GM11168 (cell line): ENCODE measurements around the gene TIMM29.

Experiments
- in situ Hi-C: fragments of 300-500 bp; cut with MboI; formaldehyde crosslinking; loops from one replicate; pipeline ENCODE4 v1.12.0; 2022; ENCODE audit warnings: low sequenced_read_pairs; ENCODE audit not compliant: unreplicated experiment

The TIMM29 gene

DNA sequence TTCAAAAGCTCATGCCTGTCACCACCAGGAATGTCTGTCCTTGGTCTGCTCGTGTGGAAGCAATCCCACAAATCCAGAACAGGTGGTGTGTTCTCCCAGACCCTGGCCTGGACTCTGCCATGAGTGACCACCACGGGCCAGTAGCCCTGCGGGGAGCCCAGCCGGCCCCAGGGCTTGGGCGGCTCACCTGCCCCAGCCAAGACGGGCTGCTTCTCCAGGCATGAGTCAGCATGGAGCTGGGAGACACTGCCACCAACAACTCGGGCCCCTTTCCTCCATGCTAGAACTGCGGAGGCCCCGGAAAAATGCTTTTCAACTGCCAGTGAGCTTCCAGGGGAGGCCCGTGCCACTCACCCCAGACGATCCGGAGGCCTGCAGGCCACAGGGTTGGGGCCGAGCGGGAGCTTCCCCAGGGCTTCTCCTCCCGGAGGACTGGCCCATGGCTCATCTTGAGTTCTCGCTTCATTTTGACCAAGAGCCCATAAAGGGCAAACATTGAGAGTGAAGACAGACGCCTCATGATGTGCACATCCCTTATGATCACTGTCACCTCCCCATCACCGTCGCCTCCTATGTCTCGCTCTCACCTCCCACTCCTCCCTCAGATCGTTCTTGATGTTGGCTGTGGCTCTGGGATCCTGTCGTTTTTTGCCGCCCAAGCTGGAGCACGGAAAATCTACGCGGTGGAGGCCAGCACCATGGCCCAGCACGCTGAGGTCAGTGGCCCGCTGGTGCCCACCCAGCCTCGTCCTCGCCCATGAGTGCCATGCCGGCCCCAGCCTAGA, 16.8 kb upstream of the TIMM29 start:
- in situ Hi-C loops: no loop called here

- in situ Hi-C loops: no loop called here
These were observed 16.0 kb upstream of the TIMM29 start for GRCh38 chr19:10912619-10913018.

DNA sequence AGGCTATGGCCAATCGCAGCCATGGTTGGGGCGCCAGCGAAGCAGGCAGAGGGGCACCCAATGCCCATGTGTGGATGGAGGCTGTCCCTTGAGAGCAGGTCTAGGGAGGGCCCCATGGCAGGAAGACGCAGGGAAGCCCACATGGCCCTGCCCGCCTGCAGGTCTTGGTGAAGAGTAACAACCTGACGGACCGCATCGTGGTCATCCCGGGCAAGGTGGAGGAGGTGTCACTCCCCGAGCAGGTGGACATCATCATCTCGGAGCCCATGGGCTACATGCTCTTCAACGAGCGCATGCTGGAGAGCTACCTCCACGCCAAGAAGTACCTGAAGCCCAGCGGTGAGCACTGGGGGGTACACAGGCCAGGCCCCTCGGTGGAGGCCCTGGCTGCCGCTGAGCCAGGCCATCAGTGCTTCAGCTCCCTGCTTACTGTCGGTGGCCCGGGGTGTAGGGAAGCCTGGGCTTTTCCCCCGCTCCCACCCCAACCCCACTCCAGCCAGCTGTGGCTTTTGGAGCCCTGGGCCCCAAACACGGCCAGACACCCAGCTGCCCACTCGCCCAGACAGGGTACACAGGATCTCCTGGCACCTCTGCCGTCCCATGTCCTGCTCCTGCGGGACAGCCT, 14.8 kb upstream of the TIMM29 start:
- in situ Hi-C loops: no loop called here

DNA sequence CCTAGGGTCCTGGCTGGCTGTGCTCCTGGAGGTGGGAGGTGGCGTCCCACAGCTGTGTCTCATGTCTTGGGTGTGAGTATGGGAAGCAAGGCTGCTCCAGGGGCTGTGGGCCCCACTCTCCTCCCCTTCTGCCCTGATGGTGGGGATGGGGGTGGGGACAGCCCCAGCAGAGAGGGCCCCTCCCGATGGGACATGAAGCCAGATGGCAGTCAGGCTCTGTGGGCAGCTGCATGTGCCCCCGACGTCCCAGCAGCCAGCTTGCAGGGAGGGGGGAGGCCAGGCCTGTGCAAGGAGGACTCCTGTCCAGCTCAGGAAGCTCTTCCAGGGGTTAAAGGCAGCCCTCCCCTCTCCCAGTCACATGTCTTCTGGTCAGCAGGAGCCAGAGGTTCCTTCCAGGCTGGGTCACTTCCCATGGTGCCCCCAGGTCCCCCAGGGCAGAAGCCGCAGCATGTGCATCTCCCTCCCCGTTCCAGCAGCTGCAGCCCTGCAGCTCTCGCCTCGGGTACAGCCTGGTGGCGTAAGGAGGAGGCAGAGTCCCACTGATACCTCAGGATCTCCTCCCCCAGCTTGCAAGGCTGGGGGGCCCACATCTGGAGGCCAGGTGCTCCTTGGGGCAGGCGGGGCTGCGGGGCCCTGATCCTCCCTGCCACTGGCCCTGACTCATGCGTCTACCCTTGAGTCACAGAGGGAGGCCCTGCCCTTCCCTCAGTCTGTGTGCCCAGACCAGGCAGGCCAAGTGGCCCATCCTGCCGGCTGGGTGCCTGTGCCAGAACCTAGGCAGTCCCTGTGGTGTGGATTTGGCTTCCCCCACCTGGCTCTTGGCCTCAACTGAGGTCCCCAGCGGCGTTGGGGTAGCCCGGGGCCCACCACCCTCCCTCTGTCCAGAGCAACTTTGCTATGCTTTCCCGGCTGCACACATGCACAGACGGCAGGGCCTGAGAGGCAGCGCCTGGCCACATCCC, 13.2 kb upstream of the TIMM29 start:
- in situ Hi-C loops: no loop called here

GRCh38 chr19:10916602-10917001, 12.0 kb upstream of the TIMM29 start:
- in situ Hi-C loops: no loop called here

GRCh38 chr19:10918359-10918758, 10.3 kb upstream of the TIMM29 start:
- in situ Hi-C loops: no loop called here

DNA sequence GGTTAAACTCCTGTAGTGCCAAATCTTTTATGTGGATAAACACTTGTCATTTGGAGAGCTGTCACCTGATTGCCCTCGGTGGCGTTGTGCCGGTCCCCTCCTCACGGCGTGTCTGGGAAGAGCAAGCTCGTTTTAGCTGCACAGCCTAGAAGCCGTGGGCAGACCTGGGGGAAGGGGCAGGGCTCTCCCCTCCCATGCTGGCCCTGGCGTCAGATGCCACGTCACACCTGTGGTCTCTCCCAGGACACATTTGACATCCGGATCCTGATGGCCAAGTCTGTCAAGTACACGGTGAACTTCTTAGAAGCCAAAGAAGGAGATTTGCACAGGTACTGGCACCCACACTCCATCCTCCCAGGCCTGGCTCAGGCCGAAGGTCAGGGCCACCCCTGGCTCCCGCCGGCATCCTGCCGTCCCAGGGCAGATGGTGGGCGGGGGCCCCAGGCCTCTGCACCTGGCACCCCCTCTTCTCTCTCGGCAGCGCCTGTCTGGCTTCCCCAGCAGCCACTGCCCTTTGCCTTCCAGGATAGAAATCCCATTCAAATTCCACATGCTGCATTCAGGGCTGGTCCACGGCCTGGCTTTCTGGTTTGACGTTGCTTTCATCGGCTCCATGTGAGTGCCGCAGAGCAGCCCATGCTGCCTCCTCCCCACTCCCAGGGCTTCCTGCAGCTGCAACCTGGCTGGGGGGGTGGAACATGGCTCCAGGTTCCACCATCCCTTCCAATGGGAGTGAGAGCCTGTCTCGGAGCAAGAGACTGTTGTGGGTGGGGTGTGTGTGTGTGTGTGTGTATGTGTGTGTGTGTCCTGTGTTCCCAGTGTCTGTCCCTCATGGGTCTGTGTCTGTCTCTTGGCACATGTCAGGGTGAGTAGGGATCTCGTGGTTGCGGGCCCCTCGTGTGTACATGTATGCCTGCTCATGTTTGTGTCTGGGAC, 9.0 kb upstream of the TIMM29 start:
- in situ Hi-C loops: no loop called here

DNA sequence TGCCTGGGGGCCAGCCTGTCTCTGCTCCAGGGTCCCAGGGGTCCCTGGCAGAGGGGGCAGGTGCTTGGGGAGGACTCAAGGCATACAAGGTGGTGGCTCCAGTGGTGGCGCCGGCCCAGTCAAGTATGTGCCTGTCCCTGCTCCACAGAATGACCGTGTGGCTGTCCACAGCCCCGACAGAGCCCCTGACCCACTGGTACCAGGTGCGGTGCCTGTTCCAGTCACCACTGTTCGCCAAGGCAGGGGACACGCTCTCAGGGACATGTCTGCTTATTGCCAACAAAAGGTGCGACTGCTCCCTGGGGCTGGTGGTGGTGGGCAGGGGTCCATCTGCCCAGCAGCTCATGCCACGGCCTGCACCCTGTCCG, 8.3 kb upstream of the TIMM29 start:
- in situ Hi-C loops: no loop called here

DNA sequence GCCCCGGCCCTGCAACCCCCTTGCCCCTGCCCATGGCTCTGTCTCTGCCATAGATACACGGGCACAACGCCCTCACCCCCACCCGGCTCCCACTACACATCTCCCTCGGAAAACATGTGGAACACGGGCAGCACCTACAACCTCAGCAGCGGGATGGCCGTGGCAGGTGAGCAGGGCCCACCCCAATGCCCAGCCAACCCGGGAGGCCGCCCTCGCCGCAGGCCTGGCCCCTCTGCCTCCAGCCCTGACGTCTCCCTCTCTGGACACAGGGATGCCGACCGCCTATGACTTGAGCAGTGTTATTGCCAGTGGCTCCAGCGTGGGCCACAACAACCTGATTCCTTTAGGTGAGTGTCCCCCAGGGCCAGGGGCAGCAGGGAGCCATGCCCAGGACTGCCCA, 7.8 kb upstream of the TIMM29 start:
- in situ Hi-C loops: no loop called here

GRCh38 chr19:10921199-10921909, 7.3 kb upstream of the TIMM29 start:
- in situ Hi-C loops: no loop called here

DNA sequence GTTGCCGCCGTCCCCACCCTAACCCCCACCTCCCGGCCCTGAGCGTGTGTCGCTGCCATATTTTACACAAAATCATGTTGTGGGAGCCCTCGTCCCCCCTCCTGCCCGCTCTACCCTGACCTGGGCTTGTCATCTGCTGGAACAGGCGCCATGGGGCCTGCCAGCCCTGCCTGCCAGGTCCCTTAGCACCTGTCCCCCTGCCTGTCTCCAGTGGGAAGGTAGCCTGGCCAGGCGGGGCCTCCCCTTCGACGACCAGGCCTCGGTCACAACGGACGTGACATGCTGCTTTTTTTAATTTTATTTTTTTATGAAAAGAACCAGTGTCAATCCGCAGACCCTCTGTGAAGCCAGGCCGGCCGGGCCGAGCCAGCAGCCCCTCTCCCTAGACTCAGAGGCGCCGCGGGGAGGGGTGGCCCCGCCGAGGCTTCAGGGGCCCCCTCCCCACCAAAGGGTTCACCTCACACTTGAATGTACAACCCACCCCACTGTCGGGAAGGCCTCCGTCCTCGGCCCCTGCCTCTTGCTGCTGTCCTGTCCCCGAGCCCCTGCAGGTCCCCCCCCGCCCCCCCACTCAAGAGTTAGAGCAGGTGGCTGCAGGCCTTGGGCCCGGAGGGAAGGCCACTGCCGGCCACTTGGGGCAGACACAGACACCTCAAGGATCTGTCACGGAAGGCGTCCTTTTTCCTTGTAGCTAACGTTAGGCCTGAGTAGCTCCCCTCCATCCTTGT, 6.5 kb upstream of the TIMM29 start:
- in situ Hi-C loops: no loop called here

DNA sequence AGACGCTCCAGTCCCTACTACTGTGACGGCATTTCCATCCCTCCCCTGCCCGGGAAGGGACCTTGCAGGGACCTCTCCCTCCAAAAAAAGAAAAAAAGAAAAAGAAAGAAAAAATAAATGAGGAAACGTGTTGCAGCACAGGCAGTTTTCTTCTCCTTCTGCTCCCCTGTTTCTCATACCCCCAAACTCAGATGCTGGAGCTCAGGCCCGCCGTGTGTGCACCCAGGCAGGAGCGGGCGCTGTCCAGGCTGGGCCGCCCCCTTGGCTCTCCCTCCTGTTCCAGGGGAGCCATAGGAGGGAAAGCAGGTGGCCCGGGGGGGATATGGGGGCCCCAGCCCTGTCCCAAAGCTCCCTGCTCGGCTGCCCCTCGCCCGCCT, 6.0 kb upstream of the TIMM29 start:
- in situ Hi-C loops: no loop called here

DNA sequence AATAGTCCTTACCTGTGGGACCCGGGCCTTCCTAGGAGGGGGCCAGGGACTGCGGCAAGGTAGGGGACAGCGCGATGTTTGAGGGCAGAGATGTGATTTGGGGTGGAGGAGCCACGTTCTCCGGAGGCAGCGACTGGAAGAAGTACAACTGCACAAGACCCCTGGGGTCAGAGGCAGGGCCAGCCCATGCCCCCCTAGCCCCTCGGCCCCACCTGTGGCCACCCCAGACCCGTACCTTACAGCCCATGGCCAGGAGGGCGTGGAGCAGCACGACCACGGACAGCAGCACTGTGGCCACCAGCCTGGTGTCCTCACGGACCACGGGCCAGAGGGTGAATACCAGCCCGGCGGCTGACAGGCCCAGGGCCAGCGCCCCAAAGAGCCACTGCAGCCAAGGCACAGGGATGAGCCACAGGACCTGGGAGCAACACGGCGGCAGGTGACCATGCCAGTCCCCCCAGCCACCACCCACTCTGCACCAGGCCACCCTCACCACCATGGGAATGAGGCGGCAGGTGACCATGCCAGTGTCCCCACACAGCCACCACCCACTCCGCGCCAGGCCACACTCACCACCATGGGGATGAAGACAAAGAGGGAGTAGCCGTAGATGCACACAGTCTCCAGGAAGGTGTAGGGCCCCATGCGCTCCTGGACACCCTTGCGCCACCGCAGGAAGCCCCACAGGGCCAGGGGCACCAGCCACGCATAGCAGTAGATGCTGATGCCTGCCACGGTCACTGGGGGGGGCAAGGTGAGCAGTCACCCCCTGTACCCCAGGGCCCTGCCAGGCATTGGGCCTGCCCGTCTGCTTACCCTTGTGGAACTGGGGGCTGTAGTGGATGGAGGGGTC, 5.1 kb upstream of the TIMM29 start:
- in situ Hi-C loops: no loop called here

DNA sequence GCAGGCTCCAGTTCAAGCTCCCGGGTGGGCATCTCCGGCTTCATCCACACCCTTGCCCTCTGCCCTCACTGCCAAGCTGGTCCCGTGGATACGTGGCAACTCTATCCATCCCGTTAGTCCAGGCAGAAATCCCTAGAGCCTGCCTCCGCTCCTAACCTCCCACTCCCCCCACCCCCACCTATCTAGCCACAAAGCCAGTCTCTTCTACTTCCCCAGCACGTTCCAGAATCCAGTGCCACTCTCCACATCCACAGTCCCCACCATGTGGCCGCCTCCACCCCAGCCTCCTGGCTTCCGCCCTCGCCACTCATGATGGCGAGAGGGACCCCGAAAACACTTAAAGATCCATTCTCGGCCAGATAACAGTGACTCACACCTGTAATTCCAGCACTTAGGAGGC, 4.0 kb upstream of the TIMM29 start:
- in situ Hi-C loops: no loop called here

DNA sequence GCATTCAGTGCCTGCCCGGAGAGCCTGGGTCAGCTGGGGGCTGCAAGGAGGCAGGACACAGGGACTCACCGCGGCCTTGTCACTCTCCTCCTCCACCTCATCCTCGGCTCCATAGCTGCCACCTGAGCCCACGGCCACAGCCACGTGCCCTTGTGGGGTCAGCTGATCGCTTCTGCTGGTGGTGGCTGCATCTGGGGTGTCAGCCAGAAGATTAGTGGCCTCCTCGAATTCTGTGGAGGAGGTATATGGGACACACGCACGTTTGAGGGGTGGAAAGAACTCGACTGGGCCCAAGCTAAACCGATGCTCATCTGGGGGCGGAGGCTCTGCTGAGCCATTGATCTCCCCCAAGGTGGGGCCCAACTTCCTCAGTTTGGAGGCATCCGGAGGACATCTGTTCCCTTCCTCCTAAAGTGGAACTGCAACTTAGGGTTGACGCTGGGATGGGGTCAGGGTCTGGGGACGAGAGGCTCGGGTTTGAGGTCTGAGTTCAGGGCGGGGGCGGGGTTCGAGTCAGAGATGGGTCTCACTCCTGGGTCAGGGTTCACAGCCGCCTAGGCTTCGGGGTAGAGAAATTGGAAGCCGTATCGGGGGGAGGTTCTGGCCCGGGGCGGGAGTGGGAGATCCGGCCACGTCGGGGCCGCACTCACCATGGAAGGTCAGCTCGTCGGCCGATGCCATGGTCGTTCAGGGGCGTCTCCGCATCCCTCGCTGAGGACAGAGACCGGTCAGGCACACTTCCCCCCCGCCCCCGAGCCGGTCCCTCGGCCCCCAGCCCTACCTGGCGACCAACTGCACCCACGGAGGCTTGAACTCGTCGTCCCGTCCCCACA, 665 bp upstream of the TIMM29 start:
- in situ Hi-C loops: no loop called here

- in situ Hi-C loops: no loop called here
These were observed 787 bp downstream of the TIMM29 start for GRCh38 chr19:10929402-10929794.
